CD4-positive, alpha-beta T cell treated with Interleukin-15 for 1 hour (primary cell): ENCODE results near the gene SAMD4B.
"Not testable (repeated sequence)": the region's sequence is repeated elsewhere in the genome, so short reads cannot be mapped to it uniquely, and the experiment has no call there.

ENCODE experiments used
- DNase-seq: peaks from one replicate; pipeline ENCODE4 v3.0.0-alpha.2; 2020

The SAMD4B gene, protein sequence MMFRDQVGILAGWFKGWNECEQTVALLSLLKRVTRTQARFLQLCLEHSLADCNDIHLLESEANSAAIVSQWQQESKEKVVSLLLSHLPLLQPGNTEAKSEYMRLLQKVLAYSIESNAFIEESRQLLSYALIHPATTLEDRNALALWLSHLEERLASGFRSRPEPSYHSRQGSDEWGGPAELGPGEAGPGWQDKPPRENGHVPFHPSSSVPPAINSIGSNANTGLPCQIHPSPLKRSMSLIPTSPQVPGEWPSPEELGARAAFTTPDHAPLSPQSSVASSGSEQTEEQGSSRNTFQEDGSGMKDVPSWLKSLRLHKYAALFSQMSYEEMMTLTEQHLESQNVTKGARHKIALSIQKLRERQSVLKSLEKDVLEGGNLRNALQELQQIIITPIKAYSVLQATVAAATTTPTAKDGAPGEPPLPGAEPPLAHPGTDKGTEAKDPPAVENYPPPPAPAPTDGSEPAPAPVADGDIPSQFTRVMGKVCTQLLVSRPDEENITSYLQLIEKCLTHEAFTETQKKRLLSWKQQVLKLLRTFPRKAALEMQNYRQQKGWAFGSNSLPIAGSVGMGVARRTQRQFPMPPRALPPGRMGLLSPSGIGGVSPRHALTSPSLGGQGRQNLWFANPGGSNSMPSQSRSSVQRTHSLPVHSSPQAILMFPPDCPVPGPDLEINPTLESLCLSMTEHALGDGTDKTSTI

DNA sequence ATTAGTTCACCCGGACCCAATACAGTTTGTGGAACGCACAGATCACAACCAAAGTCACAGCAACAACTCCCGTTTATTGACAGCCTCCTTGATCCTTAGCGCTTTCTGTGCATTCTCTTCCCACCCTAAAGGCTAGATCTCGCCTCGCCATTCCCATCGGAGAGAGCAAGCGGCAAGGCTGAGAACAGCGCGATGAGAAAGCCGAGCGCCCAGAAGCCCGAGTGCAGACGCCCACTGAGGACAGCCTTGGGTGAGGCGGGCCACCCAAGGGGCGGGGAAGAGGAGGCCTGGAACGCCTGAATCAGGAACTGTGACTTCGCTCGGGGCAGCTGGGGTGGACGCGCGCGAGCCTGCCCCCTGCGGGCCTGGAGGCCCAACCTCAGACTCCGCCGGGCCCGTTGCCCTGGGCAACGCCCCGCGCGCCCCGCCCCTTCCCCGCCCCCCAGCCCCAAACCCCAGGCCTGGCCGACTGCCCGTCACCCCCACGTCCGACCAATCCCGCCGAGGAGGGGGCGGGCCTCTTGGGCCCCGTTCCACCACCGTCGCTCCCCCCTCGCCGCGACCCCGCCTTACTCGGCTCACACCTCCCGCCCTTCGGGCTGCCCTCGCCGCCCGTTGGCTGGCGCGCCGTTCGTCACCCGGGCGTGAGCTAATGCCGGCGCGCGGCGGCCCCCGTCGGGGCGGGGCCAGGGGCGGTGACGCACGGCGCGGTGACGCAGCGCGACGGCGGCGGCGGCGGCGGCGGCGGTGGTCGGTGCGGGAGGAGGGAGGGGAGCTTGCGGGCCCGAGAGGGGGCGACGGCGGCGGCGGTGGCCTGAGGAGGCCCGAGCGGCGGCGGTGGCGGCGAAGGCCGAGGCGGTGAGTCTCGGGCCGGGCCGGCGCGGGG lies at the start of gene SAMD4B:
SAMD4B (plus strand) TSS at position 703 of the 886 bp plus-strand sequence. CDS start 14,473 bp downstream, outside the sequence.
- peak; percentile 100 for DNase-seq

DNA sequence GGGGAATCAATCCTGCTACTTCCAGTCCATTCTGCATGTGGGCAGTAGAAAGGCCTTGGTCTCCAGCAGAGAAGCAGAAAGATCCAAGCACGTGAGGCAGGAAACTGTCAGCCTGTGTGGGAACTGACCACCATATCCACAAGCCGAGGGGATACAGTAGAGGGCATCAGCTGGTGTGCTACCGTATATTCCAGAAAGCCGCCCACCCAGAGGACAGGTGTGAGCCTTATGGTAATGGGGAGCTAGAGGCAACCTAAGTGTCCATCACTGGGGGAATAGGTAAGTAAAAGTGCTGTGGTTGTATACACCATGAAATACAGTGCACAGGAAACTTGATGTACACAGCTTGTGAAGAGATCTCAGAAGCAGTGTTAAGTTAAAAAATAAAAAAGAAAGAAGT lies 48.8 kb upstream of the SAMD4B start:
- DNase-seq = no peak

DNA sequence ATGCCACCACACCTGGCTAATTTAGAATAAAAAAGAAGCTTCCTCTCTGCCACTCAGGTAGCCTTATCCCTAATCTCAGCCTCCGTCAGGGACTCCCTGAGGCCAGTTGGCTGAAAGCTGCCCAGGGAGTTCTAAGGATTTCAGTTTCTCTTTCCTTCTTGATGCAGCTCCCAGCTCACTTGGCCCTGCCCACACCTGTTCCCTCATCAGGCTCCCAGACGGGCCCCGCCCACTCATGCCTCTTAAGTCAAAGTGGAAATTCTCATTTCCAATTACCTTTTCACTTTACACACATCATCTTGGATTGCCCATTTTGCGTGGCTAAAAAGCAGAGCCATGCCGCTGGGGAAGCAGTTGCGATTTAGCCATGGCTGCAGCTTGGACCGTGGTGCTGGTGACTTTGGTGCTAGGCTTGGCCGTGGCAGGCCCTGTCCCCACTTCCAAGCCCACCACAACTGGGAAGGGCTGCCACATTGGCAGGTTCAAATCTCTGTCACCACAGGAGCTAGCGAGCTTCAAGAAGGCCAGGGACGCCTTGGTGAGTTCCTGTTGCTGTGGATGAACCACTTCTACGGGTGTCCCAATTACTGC lies 46.1 kb upstream of the SAMD4B start, which contains the start of gene IFNL1:
IFNL1 (plus strand) TSS at position 353 of the 591 bp plus-strand sequence; CDS start at position 368, 15 bp downstream.
- no peak for DNase-seq

DNA sequence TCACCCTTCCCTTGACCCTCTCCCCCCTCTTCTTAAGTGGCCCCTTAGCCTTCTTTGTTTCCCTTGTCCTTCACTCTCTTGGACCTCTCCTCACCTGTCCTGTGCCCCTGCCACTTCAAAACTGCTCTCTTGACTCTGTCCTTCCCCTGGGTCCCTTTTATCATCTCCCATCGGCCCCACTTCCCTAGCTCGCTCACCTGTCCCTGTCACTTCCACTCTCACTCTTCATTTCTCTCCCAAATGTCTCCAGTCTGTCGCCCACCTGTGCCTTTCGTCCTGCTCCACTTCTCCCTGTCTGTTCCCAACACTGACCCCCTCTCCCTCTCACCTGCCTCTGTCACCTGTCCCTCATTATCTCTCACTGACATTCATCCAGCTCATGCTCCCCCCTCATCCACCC lies 45.3 kb upstream of the SAMD4B start:
- DNase-seq = no peak

DNA sequence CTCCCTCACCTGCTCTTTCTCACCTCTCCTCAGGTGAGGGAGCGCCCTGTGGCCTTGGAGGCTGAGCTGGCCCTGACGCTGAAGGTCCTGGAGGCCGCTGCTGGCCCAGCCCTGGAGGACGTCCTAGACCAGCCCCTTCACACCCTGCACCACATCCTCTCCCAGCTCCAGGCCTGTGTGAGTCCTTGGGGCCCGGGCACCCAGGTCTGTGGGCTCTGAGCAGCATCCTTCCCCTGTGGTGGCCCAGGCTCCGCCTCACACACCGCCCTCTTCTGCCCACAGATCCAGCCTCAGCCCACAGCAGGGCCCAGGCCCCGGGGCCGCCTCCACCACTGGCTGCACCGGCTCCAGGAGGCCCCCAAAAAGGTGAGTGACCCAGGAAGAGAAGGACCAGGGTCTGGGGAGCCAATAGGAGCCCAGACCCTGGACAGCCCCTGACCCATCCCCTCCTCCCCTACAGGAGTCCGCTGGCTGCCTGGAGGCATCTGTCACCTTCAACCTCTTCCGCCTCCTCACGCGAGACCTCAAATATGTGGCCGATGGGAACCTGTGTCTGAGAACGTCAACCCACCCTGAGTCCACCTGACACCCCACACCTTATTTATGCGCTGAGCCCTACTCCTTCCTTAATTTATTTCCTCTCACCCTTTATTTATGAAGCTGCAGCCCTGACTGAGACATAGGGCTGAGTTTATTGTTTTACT lies 44.1 kb upstream of the SAMD4B start:
- DNase-seq = peak; percentile 55

DNA sequence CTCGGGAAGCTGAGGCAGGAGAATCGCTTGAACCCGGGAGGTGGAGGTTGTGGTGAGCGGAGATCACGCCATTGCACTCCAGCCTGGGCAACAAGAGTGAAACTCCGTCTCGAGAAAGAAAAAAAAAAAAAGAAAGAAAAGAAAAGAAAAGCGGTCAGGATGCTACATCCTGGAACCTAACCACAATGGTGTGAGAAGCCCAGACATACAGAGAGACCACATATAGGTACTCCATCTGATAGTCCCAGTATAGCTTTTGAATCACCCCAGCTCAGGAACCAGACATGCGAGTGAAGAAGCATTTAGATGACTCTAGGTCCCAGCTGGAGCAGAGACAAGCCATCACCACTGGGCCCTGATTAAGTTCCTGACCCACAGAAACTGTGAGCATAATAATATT lies 42.8 kb upstream of the SAMD4B start:
- no peak for DNase-seq

DNA sequence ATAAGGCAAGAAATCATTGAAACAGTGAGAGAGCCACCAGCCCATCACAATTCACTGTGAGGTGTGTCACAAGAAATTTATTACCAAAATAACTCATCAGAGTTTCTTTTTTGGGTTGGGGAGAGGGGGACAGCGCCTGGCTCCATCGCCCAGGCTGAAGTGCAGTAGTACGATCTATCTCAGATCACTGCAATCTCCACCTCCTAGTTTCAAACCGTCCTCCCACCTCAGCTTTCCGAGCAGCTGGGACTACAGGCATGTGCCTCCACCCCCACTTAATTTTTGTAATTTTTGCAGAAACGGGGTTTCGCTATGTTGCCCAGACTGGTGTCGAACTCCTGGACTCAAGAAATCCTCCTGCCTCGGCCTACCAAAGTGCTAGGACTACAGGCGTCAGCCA lies 42.4 kb upstream of the SAMD4B start:
- no peak for DNase-seq

DNA sequence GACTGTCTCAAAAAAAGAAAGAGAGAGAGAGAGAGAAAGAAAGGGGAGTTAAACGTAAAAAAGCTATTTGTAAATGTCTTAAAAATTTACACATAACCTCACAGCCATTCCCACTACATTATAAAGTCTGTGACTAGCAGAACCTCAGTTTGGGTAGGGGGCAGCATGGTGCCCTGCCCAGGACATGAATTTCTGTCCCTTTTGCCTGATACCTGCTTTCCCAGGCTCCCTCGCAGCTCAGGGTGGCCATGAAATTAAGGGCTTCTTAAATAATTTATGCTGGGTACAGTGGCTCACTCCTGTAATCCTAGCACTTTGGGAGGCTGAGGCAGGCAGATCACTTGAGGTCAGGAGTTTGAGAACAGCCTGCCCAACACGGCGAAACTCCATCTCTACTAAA lies 41.2 kb upstream of the SAMD4B start:
- no peak for DNase-seq

DNA sequence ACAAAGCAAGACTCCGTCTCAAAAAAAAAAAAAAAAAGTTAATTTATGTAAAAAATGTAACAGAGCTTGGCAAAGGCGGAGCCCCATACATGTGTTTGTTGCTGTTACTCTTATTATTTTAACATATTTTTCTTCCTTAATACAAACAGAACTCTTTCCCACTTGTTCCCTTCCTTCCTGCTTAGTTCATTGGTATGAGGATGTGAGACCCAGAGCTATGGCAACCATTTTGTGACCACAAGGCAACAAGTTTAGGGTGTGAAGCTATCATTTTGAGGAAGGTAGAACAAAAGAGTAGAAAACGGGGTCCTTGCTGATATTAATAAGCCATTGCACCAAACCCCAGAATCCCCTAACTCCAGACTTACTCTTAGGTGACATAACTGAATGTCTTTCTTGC lies 40.7 kb upstream of the SAMD4B start:
- no peak for DNase-seq

DNA sequence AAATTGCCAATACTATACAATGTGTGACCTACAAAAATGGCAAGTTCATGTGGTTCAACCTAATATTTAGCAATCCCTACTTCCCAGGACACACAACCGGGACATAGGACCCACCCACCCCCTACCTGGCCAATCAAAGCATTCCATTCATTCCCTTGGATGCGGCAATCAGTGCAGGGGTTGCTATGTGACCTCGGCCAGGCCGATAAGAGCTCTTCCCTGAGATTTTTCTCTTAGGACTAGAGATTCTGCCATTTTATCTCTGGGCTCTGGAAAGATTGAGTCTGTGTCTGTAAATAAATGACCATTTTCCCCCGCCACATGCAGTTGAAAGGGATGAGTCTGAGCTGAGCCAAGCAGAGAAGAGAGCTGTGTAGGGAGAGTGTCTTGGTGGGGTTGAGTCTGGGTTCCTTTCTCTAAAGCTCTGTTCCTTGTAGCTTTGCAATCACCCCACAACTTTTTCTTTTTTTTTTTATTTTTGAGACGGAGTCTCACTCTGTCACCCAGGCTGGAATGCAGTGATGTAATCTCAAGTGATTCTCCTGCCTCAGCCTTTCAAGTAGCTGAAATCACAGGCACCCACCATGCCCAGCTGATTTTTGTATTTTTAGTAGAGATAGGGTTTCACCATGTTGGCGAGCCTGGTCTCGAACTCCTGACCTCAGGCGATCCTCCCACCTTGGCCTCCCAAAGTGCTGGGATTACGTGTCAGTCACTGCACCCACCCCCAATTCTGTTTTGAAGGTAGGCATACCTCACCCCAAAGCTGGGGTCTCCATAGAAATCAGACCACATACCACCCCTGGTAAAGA lies 38.6 kb upstream of the SAMD4B start:
- no peak for DNase-seq

DNA sequence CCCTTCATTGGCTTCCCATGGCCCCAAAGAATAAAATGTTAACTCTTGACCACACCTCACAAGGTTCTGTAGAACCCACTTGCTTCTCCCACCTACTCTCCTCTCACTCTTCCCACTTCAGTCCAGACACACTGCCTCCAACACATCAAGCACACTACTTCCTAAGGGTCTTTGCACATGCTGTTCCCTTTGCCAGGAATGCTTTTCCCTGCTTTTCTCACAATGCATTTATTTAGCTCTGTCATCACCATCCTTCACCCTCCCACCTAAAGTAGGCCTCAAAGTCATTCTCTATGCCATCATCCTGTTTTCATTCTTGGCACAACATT lies 38.1 kb upstream of the SAMD4B start:
- no peak for DNase-seq

DNA sequence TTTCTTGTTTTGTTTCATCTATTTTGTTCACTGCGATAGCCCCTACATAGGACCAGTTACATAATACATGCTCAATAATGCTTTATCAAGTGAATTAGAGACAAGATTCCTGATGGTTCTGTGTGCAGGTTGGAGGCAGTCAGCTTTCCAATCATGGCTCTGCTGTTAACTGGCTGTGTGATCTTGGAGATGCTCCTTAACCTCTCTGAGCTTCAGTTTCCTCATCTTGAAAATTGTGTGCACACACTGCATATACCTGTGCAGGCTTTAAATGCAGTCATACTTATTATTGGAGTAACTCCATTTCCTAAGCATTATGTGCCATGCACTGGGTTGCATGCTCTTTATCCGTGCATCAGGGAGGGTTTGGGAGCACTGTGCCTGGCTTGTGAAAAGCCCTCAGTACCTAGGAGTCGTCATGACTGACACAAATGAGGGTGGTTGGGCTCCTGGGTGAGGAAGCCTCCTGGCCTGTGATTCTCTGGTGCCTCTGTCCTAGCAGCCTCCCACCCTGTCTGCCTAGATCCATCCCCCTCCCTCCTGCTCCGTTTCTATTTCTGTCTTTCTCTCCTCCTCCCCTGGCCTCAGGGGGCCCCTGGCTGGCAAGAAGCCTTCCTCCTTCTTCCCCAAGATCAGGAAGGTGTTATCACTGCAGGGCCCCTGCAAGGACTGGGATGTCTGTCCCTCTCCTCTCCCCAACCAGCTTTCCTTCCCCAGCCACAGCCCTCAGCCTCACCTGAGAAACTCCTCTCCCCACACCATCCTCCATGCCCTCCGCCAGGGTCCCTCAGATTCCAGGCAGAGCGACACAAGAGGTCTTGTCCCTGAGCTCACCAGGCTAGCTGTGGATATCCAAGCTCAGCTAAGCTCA lies 37.3 kb upstream of the SAMD4B start:
- DNase-seq = no peak

DNA sequence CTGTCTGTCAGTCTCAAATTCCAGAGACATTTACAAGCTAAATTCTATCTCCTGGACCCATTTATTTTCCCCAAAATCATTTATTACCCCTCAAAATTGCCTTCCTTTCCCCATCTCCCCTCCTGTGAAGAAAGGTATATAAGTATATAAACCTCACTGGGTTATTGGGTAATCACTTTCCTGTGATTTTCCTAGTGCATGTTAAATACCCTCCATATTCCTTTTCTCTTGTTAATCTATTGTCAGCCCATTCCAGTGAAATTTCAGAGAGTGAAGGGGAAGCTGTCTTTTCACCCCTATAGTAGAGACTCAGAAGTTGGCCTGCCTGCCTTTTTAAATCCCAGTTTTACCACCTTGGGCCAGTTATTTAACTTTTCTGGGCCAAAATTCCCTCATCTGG lies 36.1 kb upstream of the SAMD4B start:
- DNase-seq = no peak

DNA sequence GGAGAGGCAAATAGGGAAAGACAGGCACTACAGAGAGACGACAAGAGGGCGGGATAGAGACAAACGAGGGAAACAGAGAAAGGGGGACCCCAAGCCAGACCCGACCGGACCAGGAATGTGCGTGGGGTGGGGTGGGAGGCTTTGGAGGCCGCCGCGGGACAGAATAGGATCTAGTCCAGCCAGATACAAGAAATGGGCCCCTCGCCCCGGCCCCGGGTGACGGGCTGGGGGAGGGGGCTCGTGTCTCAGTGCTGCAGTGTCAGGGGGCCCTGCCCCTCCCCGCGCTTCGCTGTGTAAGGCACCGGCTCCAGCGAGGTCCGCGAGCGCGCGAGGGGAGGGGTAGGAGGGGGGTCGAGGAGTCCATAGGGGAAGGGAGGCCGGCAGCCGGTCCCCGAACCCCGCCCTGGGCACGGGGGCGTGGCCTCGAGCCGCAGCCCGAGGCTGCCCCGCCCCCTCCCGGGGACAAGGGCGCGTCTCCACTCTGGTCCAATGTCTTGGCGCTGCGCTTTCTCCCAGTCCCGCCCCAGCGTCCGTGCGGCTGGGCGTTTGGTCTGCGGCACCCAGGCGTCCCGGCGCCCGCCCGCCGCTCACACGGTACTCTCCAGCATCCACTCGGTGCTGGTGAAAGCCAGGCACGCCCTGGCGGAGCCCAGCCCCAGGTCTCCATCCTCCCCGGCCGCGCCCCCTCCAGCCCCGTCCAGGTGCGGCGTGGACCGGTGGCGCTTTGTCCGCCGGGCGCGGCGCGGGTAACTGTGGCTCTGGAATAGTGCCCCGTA lies 35.0 kb upstream of the SAMD4B start:
- DNase-seq = no peak

DNA sequence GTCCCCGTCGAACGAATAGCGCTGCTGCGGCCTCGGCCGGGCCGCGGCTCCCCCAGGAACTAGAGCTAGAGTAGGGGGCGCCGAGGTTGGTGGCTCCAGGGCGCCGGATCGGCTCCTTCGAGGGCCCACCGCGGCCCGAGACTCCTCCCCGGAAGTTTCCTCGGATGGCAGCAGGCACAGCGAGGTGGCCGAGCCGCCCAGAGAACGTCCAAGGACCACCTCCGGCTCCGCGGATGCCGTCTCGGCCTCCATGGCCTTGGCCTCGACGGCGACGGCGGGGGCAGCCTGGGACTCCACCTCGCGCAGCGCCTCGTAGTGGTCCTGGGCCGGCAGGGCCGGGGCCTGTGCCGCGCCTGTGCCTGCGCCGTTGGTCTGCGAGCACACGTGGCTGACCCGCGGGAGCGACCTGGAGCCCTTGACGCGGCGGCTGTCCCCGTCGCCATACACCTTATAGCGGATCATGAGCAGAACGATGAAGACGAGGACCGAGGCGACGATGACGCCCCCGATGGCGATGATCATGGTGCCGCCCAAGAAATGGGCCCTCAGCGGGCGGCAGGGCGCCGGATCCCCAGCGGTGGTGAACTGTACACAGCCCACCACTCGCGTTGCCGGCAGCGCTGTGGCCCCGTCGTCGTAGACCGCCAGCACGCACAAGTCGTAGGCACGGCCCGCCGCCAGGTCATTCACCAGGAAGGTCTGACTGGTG lies 34.2 kb upstream of the SAMD4B start:
- no peak for DNase-seq

DNA sequence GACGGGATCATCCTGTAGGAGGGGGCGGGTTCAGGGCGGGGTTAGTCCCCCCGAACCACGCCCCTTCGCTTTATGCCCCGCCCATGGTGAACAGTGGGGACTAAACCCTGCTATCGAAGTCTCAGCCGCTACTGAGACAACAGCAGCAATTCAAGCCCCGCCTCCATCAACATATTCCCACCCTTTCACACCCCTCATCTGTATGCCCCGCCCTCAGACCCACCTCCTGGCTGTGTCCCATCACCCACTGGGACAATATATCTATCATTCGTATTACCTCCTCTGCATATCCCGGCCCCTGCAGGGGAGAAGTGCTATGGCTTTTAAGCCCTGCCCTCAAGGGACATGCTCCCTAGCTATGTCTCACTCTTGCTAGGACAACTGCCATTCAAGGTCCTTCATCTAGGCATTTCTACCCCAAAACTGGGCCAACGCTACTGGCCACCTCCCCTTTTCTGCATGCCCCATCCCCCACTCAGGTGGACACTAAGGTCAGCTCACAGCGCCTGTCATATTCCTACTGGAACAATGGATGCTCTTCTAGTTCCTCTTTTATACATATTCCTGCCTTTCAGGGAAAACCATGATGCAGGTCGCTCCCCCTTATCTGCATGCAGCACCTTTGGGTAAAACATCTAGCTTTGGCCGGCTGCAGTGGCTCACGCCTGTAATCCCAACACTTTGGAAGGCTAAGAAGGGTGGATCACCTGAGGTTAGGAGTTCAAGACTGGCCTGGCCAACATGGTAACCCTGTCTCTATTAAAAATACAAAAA lies 33.5 kb upstream of the SAMD4B start:
- no peak for DNase-seq

DNA sequence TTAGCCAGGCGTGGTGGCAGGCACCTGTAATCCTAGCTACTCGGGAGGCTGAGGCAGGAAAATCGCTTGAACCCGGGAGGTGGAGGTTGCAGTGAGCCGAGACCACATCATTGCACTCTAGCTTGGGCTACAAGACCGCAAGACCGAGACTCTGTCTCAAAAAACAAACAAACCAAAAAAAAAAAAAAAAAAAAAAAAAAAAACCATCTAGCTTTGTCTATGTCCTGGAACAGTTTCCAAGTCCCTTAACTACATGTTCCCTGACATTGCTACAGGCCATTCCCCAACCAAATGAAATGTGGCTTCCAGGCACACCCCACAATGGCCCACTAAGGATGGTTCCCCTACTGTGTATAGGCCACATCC lies 32.9 kb upstream of the SAMD4B start:
- DNase-seq = not testable (repeated sequence)
